Effector memory CD4-positive, alpha-beta T cell (primary cell): Measurements from ENCODE around the gene RAB29.
"Not testable (repeated sequence)": the region's sequence is repeated elsewhere in the genome, so short reads cannot be mapped to it uniquely, and the experiment has no call there.

Experiments used
- DNase-seq, 3 donors: peaks; one replicate each; pipeline ENCODE4 v3.0.0-alpha.2; 2020
- H3K27ac ChIP-seq: 2 replicates; pipeline ENCODE4 v1.7.0; 2013; ENCODE audit warnings: mild to moderate bottlenecking, low read length, moderate library complexity; ENCODE audit not compliant: insufficient read depth, poor library complexity, severe bottlenecking
- H3K27me3 ChIP-seq: replicated peaks from 2 replicates; pipeline ENCODE4 v1.7.0; 2013; ENCODE audit warnings: mild to moderate bottlenecking, low read length; ENCODE audit not compliant: insufficient read depth, control insufficient read depth, poor library complexity, severe bottlenecking
- H3K36me3 ChIP-seq: 2 replicates; pipeline ENCODE4 v1.7.0; 2013; ENCODE audit warnings: mild to moderate bottlenecking, low read length, moderate library complexity; ENCODE audit not compliant: control insufficient read depth, insufficient read depth
- H3K4me1 ChIP-seq: 2 replicates; pipeline ENCODE4 v1.7.0; 2013; ENCODE audit warnings: low read length, mild to moderate bottlenecking; ENCODE audit not compliant: control insufficient read depth, insufficient read depth, poor library complexity, severe bottlenecking
- H3K4me3 ChIP-seq: 2 replicates; pipeline ENCODE4 v1.7.0; 2013; ENCODE audit warnings: low read length, low read depth, mild to moderate bottlenecking; ENCODE audit not compliant: insufficient read depth, poor library complexity, severe bottlenecking
- H3K9me3 ChIP-seq: 2 replicates; pipeline ENCODE4 v1.7.0; 2013; ENCODE audit warnings: mild to moderate bottlenecking, low read length, moderate library complexity; ENCODE audit not compliant: control insufficient read depth

RAB29 gene

DNA sequence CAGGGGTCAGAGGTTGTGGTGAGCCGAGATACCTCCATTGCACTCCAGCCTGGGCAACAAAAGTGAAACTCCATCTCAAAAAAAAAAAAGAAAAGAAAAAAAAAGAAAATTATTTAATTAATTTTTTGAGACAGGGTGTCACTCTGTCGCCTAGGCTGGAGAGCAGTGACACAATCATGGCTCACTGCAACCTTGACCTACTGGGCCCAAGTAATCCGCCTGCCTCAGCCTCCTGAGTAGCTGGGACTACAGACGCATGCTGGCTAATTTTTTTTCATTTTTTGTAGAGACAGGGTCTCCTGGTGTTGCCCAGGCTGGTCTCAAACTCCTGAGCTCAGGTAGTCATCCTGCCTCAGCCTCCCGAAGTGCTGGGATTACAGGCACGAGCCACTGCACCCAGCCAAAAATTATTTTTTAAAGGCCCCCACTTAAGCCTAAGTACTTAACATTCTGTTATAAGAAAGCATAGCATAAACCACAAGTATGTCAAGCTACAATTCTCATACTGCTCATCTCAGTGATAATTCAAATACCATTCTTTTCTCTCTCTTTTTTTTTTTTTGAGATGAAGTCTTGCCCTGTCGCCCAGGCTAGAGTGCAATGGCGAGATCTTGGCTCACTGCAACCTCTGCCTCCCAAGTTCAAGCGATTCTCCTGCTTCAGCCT, 45.2 kb downstream of the RAB29 start:
- no peak for DNase-seq
- no peaks in the 10 kb centered on the region for H3K9me3 ChIP-seq
- H3K4me1 ChIP-seq: no peaks in the 10 kb centered on the region
- H3K4me3 ChIP-seq: no peak overlapping the region
- peaks cover 4% of the 10 kb centered on the region for H3K36me3 ChIP-seq
- no peak overlapping the region for H3K27ac ChIP-seq
- H3K27me3 ChIP-seq: no peaks in the 10 kb centered on the region

DNA sequence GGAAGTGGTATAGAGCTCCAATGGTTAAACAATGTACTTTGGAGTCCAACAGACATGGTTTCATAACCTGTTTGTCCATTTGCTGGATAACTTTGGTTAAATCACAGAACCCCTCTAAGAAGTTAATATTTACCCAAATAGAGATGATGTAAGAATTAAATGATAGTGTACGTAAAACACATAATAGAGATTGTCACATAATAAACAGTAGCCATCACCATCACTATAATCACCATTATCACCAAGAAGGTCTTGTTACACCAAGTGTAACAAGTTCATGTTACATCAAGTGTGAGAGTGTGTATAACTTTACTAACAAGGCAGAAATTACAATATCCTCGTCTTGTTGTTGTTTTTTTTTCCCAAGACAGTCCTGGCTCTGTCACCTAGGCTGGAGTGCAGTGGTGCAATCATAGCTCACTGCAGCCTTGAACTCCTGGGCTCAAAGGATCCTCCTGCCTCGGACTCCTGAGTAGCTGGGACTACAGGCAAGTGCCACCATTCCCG, 48.6 kb downstream of the RAB29 start:
- Histone ChIP-seq H3K9me3 (no peaks in the 10 kb centered on the region), H3K4me3 (no peak overlapping the region), H3K27ac (no peak overlapping the region), H3K27me3 (no peaks in the 10 kb centered on the region), H3K4me1 (no peaks in the 10 kb centered on the region), H3K36me3 (peaks cover 11% of the 10 kb centered on the region)
- no peak for DNase-seq

GRCh38 chr1:205725514-205725913, 49.8 kb downstream of the RAB29 start:
- no peak for DNase-seq
- Histone ChIP-seq H3K36me3 (peaks cover 22% of the 10 kb centered on the region), H3K4me3 (no peak overlapping the region), H3K9me3 (no peaks in the 10 kb centered on the region), H3K4me1 (no peaks in the 10 kb centered on the region), H3K27ac (no peak overlapping the region), H3K27me3 (no peaks in the 10 kb centered on the region)

DNA sequence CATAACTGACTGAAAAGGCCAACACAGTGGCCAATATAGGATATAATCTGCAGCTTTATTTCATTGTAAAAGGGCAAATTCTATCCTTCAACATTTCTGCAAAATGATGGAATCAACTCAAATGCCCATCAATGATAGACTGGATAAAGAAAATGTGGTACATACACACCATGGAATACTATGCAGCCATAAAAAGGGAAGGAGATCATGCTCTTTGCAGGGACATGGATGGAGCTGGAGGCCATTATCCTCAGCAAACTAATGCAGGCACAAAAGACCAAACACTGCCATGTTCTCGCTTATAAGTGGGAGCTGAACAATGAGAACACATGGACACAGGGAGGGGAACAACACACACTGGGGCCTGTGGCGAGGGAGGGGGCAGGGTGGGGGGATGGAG, 54.5 kb downstream of the RAB29 start:
- not testable (repeated sequence) for H3K4me1 ChIP-seq, DNase-seq, H3K4me3 ChIP-seq, H3K27me3 ChIP-seq, H3K9me3 ChIP-seq, H3K27ac ChIP-seq
- H3K36me3 ChIP-seq: peaks cover 60% of the 10 kb centered on the region

DNA sequence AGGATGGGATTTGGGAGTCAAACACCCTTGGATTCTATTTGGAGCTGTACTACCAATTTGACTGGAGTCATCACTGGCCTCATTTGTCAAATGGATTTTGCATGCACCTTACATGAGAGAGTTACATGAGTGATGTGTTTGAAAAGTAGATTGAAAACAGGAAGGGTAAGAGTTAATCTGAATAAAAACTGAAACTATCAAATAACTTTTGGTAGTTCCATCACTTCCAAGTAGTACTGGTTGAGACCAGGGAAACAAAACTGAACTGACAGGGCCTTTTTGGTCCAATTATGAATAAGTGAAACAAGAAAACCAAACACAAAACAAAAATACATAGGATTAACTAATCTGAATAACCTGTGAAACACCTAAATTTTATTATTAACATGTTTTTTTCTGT, 55.5 kb downstream of the RAB29 start:
- Histone ChIP-seq H3K27ac (no peak overlapping the region), H3K36me3 (peaks cover 61% of the 10 kb centered on the region), H3K27me3 (no peaks in the 10 kb centered on the region), H3K4me1 (no peaks in the 10 kb centered on the region), H3K9me3 (no peaks in the 10 kb centered on the region), H3K4me3 (no peak overlapping the region)
- DNase-seq: no peak

- H3K9me3 ChIP-seq: no peaks in the 10 kb centered on the region
- H3K4me1 ChIP-seq: no peaks in the 10 kb centered on the region
- no peak overlapping the region for H3K27ac ChIP-seq
- H3K27me3 ChIP-seq: no peaks in the 10 kb centered on the region
- DNase-seq: no peak
- no peak overlapping the region for H3K4me3 ChIP-seq
- peaks cover 61% of the 10 kb centered on the region for H3K36me3 ChIP-seq
These were observed 56.3 kb downstream of the RAB29 start for GRCh38 chr1:205719015-205719414.
